GM10847 (cell line): Measurements from ENCODE around the gene TPM2.

Source experiments
- POLR2A ChIP-seq: IDR thresholded peaks from 2 replicates; pipeline ENCODE4 v1.6.1; 2011; ENCODE audit not compliant: insufficient read length; ENCODE audit errors: extremely low read depth

Gene TPM2

DNA sequence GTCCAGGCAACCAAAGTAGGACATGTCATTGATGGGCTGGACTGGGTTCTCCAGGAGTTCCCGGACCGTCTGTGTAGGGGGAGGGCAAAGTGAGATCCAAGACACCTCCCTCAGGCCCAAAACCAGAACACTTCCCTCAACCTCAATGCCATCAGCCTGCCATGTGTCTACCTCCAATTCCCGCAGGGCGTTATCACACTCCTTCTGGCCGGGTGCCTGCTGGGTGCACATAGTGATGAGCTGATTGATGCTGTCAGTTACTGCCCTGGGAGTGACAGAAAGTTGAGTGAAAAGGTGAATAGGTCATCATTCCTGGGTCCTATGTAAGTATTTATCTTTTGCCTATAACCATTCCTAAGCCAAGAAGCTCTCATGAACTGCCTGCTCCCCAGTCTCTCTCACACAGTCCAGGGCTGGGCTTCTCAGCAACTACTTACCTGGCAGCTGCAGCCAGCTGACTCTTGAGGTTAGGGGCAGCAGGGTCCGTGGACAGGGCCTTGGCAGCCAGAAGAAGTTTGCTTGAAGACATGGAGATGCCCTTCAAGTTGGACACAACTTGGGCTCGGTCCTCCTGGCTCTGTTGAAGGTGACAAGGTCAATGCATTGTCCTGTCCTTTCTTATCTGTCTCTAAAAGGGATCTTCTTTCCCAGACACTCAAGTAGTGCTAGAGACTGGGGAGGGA, 21.2 kb upstream of the TPM2 start:
- TF ChIP-seq POLR2A: no peak

DNA sequence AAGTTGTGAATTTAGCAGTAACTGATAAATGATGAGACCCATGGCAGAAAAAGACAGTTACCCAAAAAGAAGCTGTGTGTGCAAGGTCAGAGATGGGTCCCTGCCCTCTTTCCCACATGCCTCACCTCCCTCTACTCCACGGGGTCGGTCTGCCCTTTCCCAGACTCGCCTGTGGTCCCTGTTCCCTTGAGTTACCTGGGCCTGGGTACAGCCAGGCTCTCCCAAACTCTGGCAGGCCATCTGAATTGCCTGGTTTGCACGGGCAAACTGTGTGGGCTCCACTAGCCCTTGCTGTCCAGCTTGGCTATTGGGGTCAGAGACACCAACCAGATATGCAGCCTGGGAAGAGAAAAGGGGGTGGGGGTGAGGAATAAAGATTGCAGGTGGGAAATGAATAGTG, 18.4 kb upstream of the TPM2 start:
- TF ChIP-seq POLR2A: no peak

DNA sequence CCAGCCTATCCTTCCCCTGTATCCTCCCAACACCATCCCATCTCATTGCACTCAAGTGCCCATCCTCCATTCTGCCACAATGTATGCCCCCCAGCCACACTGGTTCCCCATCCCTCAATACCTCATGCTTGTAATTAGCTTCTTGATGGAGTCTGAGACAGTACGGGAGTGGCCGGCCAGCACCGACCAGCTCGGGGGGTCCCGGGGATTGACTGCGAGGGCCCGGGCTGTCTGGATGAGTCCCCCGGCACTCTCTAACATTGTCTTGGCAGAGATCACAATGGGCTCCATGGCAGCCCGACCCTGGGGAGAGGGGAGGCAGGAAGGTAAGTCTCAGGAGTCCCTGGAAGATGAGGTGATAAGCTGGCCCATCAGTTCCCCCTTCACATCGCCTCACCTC, 17.2 kb upstream of the TPM2 start:
- TF ChIP-seq POLR2A: no peak

DNA sequence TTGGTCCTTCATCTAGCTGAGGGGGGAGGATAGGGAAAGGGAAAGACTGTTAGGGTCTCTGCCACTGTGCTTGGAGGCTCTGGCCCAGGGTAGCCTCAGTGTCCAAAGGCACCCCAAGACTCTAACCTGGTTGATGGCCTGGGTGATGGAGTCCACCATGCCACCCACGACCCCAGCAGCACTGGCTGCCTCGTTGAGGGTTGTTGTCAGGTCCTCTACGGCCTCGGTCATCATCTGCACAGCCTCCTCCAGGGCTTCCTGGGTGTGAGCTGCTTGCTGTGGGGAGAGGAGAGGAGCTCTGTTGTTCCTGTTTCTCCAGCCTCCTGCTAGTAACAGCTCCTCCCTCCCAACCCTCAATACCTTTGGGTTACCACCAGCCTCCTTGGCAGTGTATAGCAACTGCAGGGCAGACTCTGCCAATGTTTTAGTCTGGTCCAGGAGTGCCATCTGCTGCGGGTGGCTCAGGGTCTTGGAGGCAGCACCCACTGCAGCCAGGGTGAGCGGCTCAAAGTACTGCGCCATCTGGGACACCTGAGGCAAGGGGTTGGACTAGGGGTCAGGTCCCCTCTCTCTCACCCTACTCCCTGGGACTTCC, 16.2 kb upstream of the TPM2 start:
- TF ChIP-seq POLR2A: no peak

DNA sequence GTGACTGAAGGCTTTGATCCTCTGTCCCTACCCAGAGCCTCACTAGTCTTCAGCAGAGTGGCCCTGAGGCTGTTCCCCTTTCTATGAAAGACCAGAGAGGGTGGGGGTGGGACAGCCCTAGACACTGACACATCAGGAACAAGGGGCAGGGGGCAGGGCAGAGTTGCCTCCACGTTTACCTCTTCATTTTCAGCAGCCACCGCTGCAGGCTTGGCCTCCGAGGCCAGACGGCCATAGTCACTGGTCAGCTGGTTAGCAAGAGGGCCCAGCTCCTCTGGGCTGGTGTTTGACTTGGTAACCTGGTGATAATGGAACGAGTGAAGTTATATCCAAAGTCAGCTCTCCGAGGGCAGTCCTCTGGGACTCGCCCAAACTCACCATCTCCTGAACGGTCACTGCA, 15.6 kb upstream of the TPM2 start:
- no peak for TF ChIP-seq POLR2A

DNA sequence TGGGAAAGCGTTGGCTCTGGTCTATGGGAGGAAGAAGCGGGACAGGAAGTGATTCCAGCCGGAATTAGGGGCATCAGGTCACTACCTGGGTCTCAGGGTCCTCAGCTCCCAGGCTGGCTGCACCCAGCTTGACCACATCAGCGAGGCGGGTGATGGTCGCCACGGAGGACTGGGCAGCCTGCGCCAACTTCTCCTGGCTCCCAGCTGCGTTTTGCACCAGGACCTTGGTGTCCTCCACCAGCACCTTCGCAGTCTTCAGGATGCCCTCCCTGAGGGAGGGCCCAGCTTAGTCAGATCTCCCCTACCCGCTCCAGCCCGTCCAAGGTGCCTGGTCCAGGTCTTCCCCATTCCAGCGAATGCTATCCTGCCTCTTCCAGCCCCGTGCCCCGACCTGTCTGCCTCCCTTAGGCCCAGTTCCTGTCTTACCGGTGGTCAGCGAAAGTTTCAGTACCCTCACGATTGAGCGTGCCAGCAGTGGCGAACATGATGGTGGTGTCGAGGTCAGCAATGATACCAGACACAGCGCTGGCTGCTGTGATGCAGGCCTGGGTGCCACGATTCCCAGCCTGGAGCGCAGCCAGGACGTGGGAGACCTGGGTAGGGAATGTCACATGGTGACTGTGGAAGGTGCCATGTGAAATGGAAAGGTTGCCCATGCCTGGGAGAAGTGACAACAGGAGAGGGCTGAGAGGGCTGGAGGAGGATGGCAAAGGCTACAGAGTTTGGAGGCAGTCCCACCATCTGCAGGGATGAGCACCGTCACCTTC, 14.4 kb upstream of the TPM2 start:
- TF ChIP-seq POLR2A: no peak

DNA sequence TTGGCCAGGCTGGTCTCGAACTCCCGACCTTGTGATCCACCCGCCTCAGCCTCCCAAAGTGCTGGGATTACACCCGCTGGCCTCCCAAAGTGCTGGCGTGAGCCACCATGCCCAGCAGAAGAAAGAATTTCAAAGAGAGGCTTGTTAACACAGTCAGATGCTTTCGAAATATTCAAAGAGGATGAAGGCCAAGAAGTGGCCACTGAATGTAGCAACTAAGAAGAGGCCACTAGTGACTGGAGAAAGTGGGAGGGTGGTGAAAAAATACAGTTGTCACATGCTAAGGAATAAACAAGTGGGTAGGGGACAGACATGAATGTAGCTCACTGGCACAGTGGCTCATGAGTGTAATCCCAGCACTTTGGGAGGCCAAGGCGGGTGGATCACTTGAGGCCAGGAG, 13.0 kb upstream of the TPM2 start:
- TF ChIP-seq POLR2A: no peak

DNA sequence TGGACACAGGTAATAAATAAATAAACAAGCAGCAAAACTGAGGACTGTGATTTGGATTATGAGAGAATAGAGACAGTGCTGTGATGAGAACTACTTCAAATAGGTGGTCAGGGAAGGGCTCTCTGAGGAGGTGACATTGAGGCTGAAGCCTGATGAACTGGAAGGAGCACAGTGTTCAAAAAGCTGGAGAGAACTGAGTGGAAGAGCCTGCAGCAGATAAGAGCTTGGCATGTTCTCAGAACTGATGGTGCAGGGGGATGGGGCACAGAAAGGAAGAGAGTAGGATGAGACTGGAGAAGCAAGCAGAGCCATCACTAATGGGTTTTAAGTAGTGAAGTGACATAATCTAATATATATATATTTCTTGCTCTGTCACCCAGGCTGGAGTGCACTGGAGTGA, 11.2 kb upstream of the TPM2 start:
- no peak for TF ChIP-seq POLR2A

DNA sequence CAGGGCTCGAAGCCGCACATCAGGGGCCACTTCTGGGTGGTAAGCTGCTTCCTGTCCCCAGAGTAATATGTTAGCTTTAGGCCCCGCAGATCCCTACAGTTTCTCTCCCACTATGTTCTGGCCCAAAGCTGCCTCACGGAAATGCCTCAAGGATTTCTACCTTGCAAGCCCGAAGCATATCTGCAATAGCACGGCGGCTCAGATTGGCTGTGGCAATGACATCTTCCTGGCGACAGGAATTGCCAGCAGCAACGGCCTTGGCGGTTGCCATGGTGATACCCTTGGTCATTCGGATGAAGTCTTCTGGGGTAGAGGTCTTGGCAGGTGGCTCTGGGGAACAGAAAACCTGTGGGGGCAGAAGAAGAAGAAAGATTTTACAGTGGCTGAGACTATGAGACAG, 10.3 kb upstream of the TPM2 start:
- no peak for TF ChIP-seq POLR2A

DNA sequence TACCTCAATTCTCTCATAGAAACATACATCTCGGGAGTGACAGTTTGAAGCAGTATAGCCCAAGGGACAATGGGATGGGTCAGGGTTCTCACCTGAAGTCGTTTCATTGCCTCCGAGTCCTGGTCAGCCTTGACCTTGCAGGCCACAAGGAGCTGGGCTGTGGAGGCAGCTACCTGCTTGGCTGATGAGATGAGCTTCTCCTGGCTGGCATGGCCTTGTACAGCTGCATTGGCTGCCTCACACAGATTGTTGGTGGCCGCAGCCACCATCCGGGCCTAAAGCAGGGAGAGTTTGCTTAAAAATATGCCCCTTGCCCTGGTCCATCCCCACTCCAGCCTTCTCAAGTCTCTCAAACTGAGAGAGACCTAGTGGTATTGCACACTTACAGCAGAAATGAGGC, 8.5 kb upstream of the TPM2 start:
- TF ChIP-seq POLR2A: no peak

DNA sequence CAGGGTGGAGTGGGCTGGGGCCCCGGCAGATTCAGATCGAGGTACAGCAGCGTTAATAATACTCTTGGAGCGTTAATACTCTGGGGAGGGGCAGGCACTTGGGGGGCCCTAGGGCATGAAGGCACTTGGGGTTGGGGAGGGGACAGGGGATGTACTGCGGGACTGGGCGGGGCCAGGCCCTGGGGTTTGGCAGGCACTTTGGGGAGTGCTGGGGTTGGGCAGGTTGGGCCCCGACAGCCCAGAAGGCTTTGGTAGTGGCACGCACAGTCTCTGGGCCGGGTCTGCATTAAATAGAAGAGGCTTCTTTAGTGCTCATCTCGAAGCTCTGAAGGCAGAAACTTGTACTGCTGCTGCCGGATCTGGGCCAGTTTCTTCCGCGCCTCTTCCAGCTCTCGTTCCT, 7.8 kb upstream of the TPM2 start:
- no peak for TF ChIP-seq POLR2A

DNA sequence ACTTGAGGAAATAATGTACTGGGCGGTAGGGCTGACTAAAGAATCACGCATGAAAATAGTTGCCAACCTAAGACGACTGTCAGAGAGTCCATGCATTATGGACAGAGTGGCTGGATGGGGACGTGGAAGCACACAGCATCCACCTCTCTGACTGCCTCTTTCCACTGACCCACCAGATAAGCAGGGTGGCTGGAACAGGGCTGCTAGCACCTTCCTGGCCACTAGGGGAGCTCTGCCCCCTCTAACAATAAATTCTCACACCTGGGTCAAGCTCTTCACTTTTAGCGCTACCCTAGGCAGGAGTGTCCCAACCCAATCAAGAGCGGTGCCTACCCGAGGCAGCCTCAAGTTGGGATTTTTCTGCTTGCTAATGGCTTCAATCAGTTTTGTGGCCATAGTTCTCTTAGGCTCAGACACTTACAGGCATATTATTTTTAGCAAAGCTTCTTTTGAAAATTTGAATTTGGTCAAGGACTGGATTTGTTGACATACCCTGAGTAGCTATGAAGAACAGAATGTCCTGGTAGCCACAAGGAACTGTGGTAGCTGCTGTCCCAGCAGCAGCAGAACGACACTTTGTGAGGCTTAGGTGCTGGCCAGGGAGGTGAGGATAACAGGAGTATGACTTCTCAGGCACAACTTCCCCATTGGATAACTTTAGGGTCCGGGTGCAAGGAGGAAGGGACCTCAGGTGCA, 6.9 kb upstream of the TPM2 start:
- TF ChIP-seq POLR2A: no peak

DNA sequence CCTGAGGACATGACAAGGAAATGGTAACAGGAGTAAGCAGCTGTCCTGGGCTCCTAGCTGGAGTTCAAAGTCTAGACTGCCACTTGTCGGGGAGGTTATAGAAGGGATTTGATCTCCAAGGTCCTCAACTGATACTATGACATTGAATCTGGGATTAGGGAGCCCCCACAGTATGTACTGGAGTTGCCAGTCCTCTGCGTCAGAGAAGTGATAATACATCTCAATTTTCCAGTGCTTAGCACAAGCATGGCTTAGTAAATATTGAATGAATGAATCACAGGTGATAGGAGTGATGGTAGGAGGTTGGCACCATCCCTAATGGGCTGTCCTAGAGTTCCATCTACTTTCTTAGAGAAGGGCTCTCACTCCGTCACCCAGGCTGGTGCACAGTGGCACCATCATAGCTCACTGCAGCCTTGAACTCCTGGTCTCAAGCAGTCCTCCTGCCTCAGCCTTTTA, 6.2 kb upstream of the TPM2 start:
- TF ChIP-seq POLR2A: no peak

DNA sequence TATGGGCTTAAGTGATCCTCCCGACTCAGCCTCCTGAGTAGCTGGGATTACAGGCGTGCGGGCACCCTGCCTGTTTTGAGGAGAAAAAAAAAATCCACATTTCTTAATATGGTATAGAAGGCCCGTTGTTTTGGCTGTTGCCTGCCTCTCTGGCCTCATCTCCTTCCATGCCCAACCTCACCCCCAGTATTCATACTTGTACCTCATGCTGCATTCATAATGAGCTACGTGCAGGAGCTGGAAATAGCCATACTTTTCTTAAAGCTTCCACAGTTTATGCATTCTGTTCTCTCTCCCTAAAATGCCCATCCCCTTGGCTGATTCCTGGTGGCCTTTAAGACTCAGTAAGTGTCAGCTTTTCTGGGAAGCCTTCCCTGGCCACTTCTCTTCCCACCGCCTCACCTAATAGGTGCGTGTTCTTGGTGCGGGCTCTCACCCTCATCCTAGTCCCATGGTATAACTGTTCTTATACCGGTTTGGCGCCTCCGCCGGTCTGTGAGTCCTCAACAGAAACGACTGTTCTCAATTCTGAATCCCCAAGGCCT, 2.1 kb upstream of the TPM2 start:
- TF ChIP-seq POLR2A: no peak

DNA sequence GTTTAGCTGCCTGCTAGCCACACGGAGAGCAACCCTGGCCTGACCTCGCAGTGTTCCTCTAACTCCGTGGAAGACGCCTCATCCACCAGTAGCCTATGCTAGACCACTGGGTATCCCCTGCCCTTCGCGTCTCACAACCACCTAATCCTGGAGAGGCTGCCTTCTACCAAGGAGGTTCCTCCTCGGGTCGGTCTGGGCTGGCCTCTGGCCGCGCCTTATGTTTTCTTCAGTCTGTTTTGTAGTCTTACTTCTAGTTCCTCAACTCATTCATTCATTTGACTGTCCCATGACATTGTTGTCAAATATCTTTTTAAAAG, 1.6 kb upstream of the TPM2 start:
- no peak for TF ChIP-seq POLR2A
